ENCODE measurements around the gene EPS15. TPM values are rescaled to one million over a fixed set of nuclear protein-coding genes. Genes with fewer than 3 reads are reported as not detected.

Gene EPS15
- total and polyA plus RNA-seq, 2 of the 8 experiments (the other 6 are each of a cell fraction or from before 2014, with no cell fraction given), result 15.9 to 57.2 TPM

- no peaks in the 10 kb centered on the region for H3K9me3 ChIP-seq (ENCODE audit: insufficient read depth in 2 of 2, low read depth in 1 of 2, low read length in 1 of 2)
- no peak overlapping the region for H2BK12ac ChIP-seq (ENCODE audit: low read depth, low read length)
- no peak overlapping the region for H2BK15ac ChIP-seq (ENCODE audit: low read length)
- H3K27ac ChIP-seq (ENCODE audit: low read depth, low read length), result no peak overlapping the region
- H4K5ac ChIP-seq (ENCODE audit: insufficient read length, low read depth, low read length), result no peak overlapping the region
- no peaks in the 10 kb centered on the region for H3K23me2 ChIP-seq (ENCODE audit: low read depth, low read length)
- no peak overlapping the region for H2BK120ac ChIP-seq (replicated peaks; ENCODE audit: low read depth, low read length)
- H4K91ac ChIP-seq (replicated peaks; ENCODE audit: insufficient read length, low read length), result no peak overlapping the region
- H3K36me3 ChIP-seq (ENCODE audit: control insufficient read depth in 2 of 4, insufficient read depth in 4 of 4, low read length in 3 of 4), result no peaks in the 10 kb centered on the region
- H3K27me3 ChIP-seq (replicated peaks in 1 of 4; ENCODE audit: control insufficient read depth in 3 of 4, extremely low read depth in 1 of 4, insufficient read depth in 3 of 4, low read length in 3 of 4), result no peaks in the 10 kb centered on the region
- POLR2A ChIA-PET (ENCODE audit: partially characterized antibody), result no interaction called here
- FAIRE-seq, result no peak
- H3K23ac ChIP-seq (ENCODE audit: insufficient read length), result no peak overlapping the region
- DNase-seq (ENCODE audit: low read depth in 1 of 2, low spot score in 2 of 2), result no peak
- no peaks in the 10 kb centered on the region for H4K20me1 ChIP-seq (replicated peaks in 1 of 2; ENCODE audit: control insufficient read depth in 1 of 2, insufficient read depth in 2 of 2, low read length in 2 of 2)
- no peak overlapping the region for H2BK5ac ChIP-seq (ENCODE audit: low read depth, low read length)
- CTCF ChIA-PET (ENCODE audit: partially characterized antibody), result no interaction called here
- no peaks in the 10 kb centered on the region; the same call in 1 of the 2 replicates for H3K79me1 ChIP-seq (ENCODE audit: low read depth, low read length)
- no peak overlapping the region for H3K4me2 ChIP-seq (ENCODE audit: insufficient read depth in 1 of 2, low read depth in 2 of 2, low read length in 2 of 2)
- no peak overlapping the region for H3K14ac ChIP-seq (ENCODE audit: insufficient read length)
- no peak overlapping the region for H3K4me3 ChIP-seq (ENCODE audit: extremely low read depth in 1 of 4, insufficient read depth in 2 of 4, low read depth in 3 of 4, low read length in 4 of 4)
- no peaks in the 10 kb centered on the region for H3K79me2 ChIP-seq (ENCODE audit: control insufficient read depth in 1 of 2, insufficient read depth in 2 of 2, low read length in 2 of 2)
- H4K8ac ChIP-seq (ENCODE audit: extremely low read depth, insufficient read depth, low read length), result no peak overlapping the region
- no peak overlapping the region for H2BK20ac ChIP-seq (ENCODE audit: low read length)
- peaks cover 0 to 11% (median 6%) of the 10 kb centered on the region in 4 experiments; a peak in 6 of 7 replicates for H3K4me1 ChIP-seq (replicated peaks in 1 of 4; ENCODE audit: control insufficient read depth in 3 of 4, insufficient read depth in 4 of 4, low read length in 3 of 4)
- no peak overlapping the region for H3K9ac ChIP-seq (replicated peaks in 1 of 4; ENCODE audit: extremely low read depth in 1 of 4, low read depth in 3 of 4, low read length in 3 of 4)
- no peak overlapping the region for H2AK5ac ChIP-seq (ENCODE audit: low read depth, low read length)
- WGBS, 2 experiments (ENCODE audit: extremely low coverage in 1 of 2, insufficient coverage in 1 of 2, insufficient read length in 1 of 2, insufficient replicate concordance in 2 of 2, low coverage in 1 of 2, low lambda C conversion rate in 2 of 2, missing lambda C conversion rate in 1 of 2), result 33% methylated on average over 2 of the region's 2 CpGs; no CpG with 5 or more reads in 1 of the 2 experiments
- H3K56ac ChIP-seq (replicated peaks; ENCODE audit: insufficient read length, low read depth, low read length), result no peak overlapping the region
- no peak overlapping the region for H3K18ac ChIP-seq (ENCODE audit: extremely low read depth, low read length)
- H2AFZ ChIP-seq (ENCODE audit: low read length), result no peak overlapping the region
- H3K4ac ChIP-seq (replicated peaks; ENCODE audit: insufficient read length, low read depth, low read length), result no peak overlapping the region
- no peak for TF ChIP-seq CTBP2 (IDR thresholded peaks at IDR 0.05; ENCODE audit: borderline replicate concordance, insufficient read depth, insufficient read length, low read length)
- TF ChIP-seq BACH1 (IDR thresholded peaks at IDR 0.05; ENCODE audit: low read length), result no peak
- TF ChIP-seq EZH2 (IDR thresholded peaks at IDR 0.05; ENCODE audit: low read depth, low read length, severe bottlenecking), result no peak
- no peak for TF ChIP-seq ASH2L (IDR thresholded peaks at IDR 0.05; ENCODE audit: low read length)
- TF ChIP-seq RAD21 (IDR thresholded peaks at IDR 0.05 in 1 of 2, conservative IDR thresholded peaks at IDR 0.05 in 1 of 2; ENCODE audit: low read depth in 2 of 2, low read length in 2 of 2), result 0 out of 4 replicates have a peak, but pooled peaks of 1 of the 2 experiments have one; percentile 9
- no peak for TF ChIP-seq SP1 (IDR thresholded peaks at IDR 0.05; ENCODE audit: low read depth, low read length)
- TF ChIP-seq YY1 (IDR thresholded peaks at IDR 0.05; ENCODE audit: low read depth, low read length), result no peak
- no peak for TF ChIP-seq SAP30 (IDR thresholded peaks at IDR 0.05; ENCODE audit: insufficient read depth, insufficient replicate concordance, low read length)
- no peak for TF ChIP-seq CHD1 (IDR thresholded peaks at IDR 0.05; ENCODE audit: low read depth, low read length)
- TF ChIP-seq CREB1 (IDR thresholded peaks at IDR 0.05), result no peak
Observed at GRCh38 chr1:51565009-51565408, 45.9 kb upstream of the EPS15 start.

All from H1 (cell line).